ENCODE measurements around the gene CAD. TPM values are rescaled to one million over a fixed set of nuclear protein-coding genes. Genes with fewer than 3 reads are reported as not detected.

Gene CAD
- total RNA-seq, 4 donors from 2014 or later = 17.6 to 34.5 (median 22.0) TPM

GRCh38 chr2:27261241-27261925, 44.2 kb downstream of the CAD start:
- no peak for DNase-seq
- intact Hi-C loops (cut with DNase I) = no loop called here
- no peaks in the 10 kb centered on the region for H3K9me3 ChIP-seq
- no peak overlapping the region for H3K27ac ChIP-seq
- peak overlapping the region in 2 of 4 donors; percentile 57 to 61 for H3K4me3 ChIP-seq
- 61 to 71% methylated on average over 9 to 10 of the region's 11 CpGs for WGBS, 2 donors
- H3K4me1 ChIP-seq = peaks cover 30 to 41% (median 32%) of the 10 kb centered on the region in 3 donors
- no peaks in the 10 kb centered on the region for H3K36me3 ChIP-seq
- H3K27me3 ChIP-seq = peaks cover 16 to 100% (median 28%) of the 10 kb centered on the region in 4 donors
- no peak for TF ChIP-seq CTCF (IDR thresholded peaks at IDR 0.05)
- no peak for TF ChIP-seq POLR2A (IDR thresholded peaks at IDR 0.05)

GRCh38 chr2:27261926-27262298, 44.7 kb downstream of the CAD start:
- WGBS, 2 donors = 4% methylated on average over 24 to 29 of the region's 40 CpGs
- intact Hi-C loops (cut with DNase I) = no loop called here
- no peak overlapping the region for H3K27ac ChIP-seq
- TF ChIP-seq CTCF (IDR thresholded peaks at IDR 0.05) (no peak), POLR2A (IDR thresholded peaks at IDR 0.05) (no peak)
- peaks cover 16 to 100% (median 28%) of the 10 kb centered on the region in 4 donors for H3K27me3 ChIP-seq
- no peaks in the 10 kb centered on the region for H3K9me3 ChIP-seq
- peaks cover 30 to 41% (median 32%) of the 10 kb centered on the region in 3 donors for H3K4me1 ChIP-seq
- DNase-seq = no peak
- no peaks in the 10 kb centered on the region for H3K36me3 ChIP-seq
- peak overlapping the region; percentile 43 to 61 (median 52) for H3K4me3 ChIP-seq

- TF ChIP-seq POLR2A (IDR thresholded peaks at IDR 0.05) = no peak
- no peak for TF ChIP-seq CTCF (IDR thresholded peaks at IDR 0.05)
- no peak within 1 kb of the TSS for H3K27ac ChIP-seq
- peaks cover 16 to 100% (median 28%) of the 10 kb centered on the region in 4 donors for H3K27me3 ChIP-seq
- H3K4me1 ChIP-seq = peaks cover 30 to 41% (median 32%) of the 10 kb centered on the region in 3 donors
- WGBS, 2 donors = 0% methylated on average over 3 to 6 of the region's 96 CpGs
- peak within 1 kb of the TSS; percentile 43 to 61 (median 52) for H3K4me3 ChIP-seq
- DNase-seq = no peak
- H3K36me3 ChIP-seq = no peaks in the 10 kb centered on the region
- H3K9me3 ChIP-seq = no peaks in the 10 kb centered on the region
- intact Hi-C loops (cut with DNase I) = no loop called here
Measured at GRCh38 chr2:27262379-27263286, 45.5 kb downstream of the CAD start, which contains the start of gene SLC30A3. TSS of gene SLC30A3 (minus strand) at chr2:27263047. CDS start at chr2:27262906, 141 bp downstream.

GRCh38 chr2:27263287-27264252, 46.4 kb downstream of the CAD start:
- DNase-seq = no peak
- Histone ChIP-seq H3K36me3 (no peaks in the 10 kb centered on the region), H3K27ac (no peak overlapping the region), H3K9me3 (no peaks in the 10 kb centered on the region), H3K4me3 (peak overlapping the region; percentile 43 to 61 (median 52)), H3K27me3 (peaks cover 16 to 100% (median 28%) of the 10 kb centered on the region in 4 donors), H3K4me1 (peaks cover 30 to 41% (median 32%) of the 10 kb centered on the region in 3 donors)
- no peak for TF ChIP-seq CTCF (IDR thresholded peaks at IDR 0.05)
- TF ChIP-seq POLR2A (IDR thresholded peaks at IDR 0.05) = no peak
- 0 to 1% methylated on average over 9 to 33 of the region's 46 CpGs for WGBS, 2 donors
- intact Hi-C loops (cut with DNase I) = no loop called here

Measured in esophagus squamous epithelium (tissue), 5 donors.